GM18909 (cell line): ENCODE results near the gene TMEM115.
"Not testable (repeated sequence)": the region's sequence is repeated elsewhere in the genome, so short reads cannot be mapped to it uniquely, and the experiment has no call there.

Experiments
- ATAC-seq: cut with Tn5 transposase; IDR thresholded peaks from one replicate; pipeline ENCODE4 v1.9.1; 2021; ENCODE audit warnings: mild to moderate bottlenecking; ENCODE audit not compliant: unreplicated experiment, poor library complexity

TMEM115 gene

GRCh38 chr3:50319894-50320625, 39.3 kb downstream of the TMEM115 start:
- ATAC-seq: no peak

GRCh38 chr3:50319181-50319893, 40.0 kb downstream of the TMEM115 start:
- no peak for ATAC-seq

GRCh38 chr3:50318615-50319014, 40.7 kb downstream of the TMEM115 start:
- no peak for ATAC-seq

GRCh38 chr3:50318163-50318562, 41.2 kb downstream of the TMEM115 start:
- ATAC-seq: no peak

GRCh38 chr3:50317300-50317699, 42.0 kb downstream of the TMEM115 start:
- ATAC-seq: no peak

- no peak for ATAC-seq
Measured at GRCh38 chr3:50316657-50317242, 42.6 kb downstream of the TMEM115 start.

GRCh38 chr3:50314816-50315215, 44.5 kb downstream of the TMEM115 start:
- no peak for ATAC-seq

DNA sequence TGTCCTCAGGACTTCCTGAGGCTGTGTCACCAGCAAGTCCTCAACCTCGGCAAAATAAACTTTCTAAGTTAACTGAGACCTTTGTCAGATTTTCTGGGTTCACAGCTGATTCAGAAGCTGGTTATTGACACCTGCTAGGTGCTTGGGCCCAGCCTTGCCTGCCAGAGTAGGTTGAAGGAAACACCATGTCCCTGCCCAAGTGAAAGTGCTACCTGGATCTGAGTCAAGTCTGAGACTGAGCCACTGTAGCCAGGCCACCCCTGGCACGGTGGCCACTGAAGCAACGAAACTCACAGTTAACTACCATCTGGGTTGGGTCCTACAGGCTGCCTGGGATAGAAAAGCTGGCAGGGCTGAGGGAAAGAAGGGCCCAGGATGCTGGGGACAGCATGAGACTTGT, 45.0 kb downstream of the TMEM115 start:
- ATAC-seq: no peak

DNA sequence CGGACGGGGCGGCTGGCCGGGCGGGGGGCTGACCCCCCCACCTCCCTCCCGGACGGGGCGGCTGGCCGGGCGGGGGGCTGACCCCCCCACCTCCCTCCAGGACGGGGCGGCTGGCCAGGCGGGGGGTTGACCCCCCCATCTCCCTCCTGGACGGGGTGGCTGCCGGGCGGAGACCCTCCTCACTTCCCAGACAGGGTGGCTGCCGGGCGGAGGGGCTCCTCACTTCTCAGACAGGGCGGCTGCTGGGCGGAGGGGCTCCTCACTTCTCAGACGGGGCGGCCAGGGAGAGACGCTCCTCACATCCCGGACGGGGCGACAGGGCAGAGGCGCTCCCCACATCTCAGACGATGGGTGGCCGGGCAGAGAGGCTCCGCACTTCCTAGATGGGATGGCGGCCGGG, 47.3 kb downstream of the TMEM115 start:
- not testable (repeated sequence) for ATAC-seq
